Glutamatergic neuron (in vitro differentiated cells): ENCODE measurements around the gene NUMB. TPM values are rescaled to one million over a fixed set of nuclear protein-coding genes. Genes with fewer than 3 reads are reported as not detected.

Experiments
- DNase-seq: peaks from one replicate; pipeline ENCODE4 v3.0.0; 2022
- H3K27ac Mint-ChIP-seq: one replicate; pipeline ENCODE4 v1.8.0; 2020; ENCODE audit warnings: mild to moderate bottlenecking, mixed read lengths, inconsistent platforms; ENCODE audit not compliant: unreplicated experiment
- H3K27me3 Mint-ChIP-seq: one replicate; pipeline ENCODE4 v1.8.0; 2020; ENCODE audit warnings: mild to moderate bottlenecking, moderate library complexity, mixed read lengths, inconsistent platforms; ENCODE audit not compliant: unreplicated experiment
- H3K36me3 Mint-ChIP-seq: one replicate; pipeline ENCODE4 v1.8.0; 2020; ENCODE audit warnings: mild to moderate bottlenecking, mixed read lengths, inconsistent platforms; ENCODE audit not compliant: unreplicated experiment
- H3K4me1 Mint-ChIP-seq: one replicate; pipeline ENCODE4 v1.8.0; 2020; ENCODE audit warnings: mild to moderate bottlenecking, low read depth, mixed read lengths, inconsistent platforms; ENCODE audit not compliant: unreplicated experiment
- H3K4me3 Mint-ChIP-seq: one replicate; pipeline ENCODE4 v1.8.0; 2020; ENCODE audit warnings: mild to moderate bottlenecking, mixed read lengths, inconsistent platforms; ENCODE audit not compliant: unreplicated experiment
- H3K9me3 Mint-ChIP-seq: one replicate; pipeline ENCODE4 v1.8.0; 2020; ENCODE audit warnings: mild to moderate bottlenecking, moderate library complexity, mixed read lengths, inconsistent platforms; ENCODE audit not compliant: unreplicated experiment
- total RNA-seq: library from RNA; stranded (reverse); fragmentation: NEBNext Ultra II Directional; extraction: Animal tissue kit (Norgen Biotek cat#: 25700); gene quantifications from one replicate; pipeline ENCODE4 v1.2.1, GENCODE V29; 2021; ENCODE audit not compliant: unreplicated experiment
- TF ChIP-seq, protein P1 (sequence below): fragments of 200-600 bp; sonication (generic); IDR thresholded peaks from one replicate; pipeline ENCODE4 v1.5.0; 2021; ENCODE audit not compliant: partially characterized antibody, unreplicated experiment

The NUMB gene
- total RNA-seq, 1 donor from 2014 or later: 48.0 TPM

DNA sequence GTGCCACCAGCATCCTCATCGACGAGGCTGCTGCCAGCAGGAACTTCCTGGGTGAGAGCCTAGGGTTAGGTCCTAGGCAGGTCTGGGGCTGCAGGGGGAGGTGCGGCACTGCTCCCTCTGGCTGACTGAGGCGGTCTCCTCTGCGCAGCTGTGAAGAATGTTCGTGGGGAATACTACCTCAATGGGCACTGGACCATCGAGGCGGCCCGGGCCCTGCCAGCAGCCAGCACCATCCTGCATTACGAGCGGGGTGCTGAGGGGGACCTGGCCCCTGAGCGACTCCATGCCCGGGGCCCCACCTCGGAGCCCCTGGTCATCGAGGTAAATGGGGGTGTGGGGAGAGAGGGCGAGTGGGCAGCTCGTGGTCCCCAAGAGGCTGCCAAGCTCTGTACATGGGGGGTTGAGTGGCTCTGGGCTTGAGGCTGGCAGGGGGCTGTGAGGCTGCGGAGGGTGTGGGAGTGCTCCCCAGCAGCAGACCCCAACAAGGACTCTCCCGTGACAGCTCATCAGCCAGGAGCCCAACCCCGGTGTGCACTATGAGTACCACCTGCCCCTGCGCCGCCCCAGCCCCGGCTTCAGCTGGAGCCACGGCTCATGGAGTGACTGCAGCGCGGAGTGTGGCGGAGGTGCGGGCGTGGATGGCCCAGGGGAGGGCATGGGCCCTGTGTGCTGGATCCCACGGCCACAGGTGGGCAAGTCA lies 206.7 kb downstream of the NUMB start:
- H3K36me3 Mint-ChIP-seq: no peaks in the 10 kb centered on the region
- peaks cover 1% of the 10 kb centered on the region for H3K27me3 Mint-ChIP-seq
- H3K9me3 Mint-ChIP-seq: peaks cover 8% of the 10 kb centered on the region
- DNase-seq: no peak
- H3K4me1 Mint-ChIP-seq: peaks cover 7% of the 10 kb centered on the region
- H3K27ac Mint-ChIP-seq: no peak overlapping the region
- TF ChIP-seq, protein P1, sequence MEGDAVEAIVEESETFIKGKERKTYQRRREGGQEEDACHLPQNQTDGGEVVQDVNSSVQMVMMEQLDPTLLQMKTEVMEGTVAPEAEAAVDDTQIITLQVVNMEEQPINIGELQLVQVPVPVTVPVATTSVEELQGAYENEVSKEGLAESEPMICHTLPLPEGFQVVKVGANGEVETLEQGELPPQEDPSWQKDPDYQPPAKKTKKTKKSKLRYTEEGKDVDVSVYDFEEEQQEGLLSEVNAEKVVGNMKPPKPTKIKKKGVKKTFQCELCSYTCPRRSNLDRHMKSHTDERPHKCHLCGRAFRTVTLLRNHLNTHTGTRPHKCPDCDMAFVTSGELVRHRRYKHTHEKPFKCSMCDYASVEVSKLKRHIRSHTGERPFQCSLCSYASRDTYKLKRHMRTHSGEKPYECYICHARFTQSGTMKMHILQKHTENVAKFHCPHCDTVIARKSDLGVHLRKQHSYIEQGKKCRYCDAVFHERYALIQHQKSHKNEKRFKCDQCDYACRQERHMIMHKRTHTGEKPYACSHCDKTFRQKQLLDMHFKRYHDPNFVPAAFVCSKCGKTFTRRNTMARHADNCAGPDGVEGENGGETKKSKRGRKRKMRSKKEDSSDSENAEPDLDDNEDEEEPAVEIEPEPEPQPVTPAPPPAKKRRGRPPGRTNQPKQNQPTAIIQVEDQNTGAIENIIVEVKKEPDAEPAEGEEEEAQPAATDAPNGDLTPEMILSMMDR: no peak
- H3K4me3 Mint-ChIP-seq: no peak overlapping the region

DNA sequence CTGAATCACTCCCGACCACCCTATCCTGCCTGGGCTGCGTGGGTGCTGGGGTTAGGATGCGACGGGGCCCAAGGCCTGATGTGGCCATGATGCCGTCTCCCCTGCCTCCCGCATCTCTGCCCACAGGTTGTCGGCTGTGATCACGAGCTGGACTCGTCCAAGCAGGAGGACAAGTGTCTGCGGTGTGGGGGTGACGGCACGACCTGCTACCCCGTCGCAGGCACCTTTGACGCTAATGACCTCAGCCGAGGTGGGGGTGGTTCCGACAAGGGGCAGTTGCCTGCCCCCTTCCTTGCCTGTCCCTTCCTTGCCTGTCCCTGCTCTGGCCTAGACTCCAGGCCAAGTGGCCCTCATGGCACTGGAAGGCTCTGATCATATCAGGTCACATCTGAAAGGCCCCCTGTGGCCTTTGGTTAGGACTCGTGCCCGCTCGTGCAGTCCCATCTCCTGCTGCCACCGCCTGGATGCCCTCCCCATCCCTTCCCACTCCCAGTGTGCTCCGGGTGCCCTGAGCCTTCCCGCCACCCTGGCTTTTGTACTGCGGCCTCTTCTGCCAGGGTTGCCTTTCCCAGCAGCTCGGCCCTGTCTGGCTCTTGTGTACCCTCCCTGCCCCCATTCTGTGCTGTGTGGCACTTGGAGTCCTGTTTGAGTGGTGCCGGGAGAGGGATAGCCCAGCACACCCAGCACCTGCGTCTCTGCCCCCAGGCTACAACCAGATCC lies 207.4 kb downstream of the NUMB start:
- H3K4me3 Mint-ChIP-seq: no peak overlapping the region
- TF ChIP-seq, protein P1: no peak
- DNase-seq: peak; percentile 25
- no peaks in the 10 kb centered on the region for H3K36me3 Mint-ChIP-seq
- no peak overlapping the region for H3K27ac Mint-ChIP-seq
- peaks cover 9% of the 10 kb centered on the region for H3K4me1 Mint-ChIP-seq
- peaks cover 3% of the 10 kb centered on the region for H3K27me3 Mint-ChIP-seq
- peaks cover 8% of the 10 kb centered on the region for H3K9me3 Mint-ChIP-seq

DNA sequence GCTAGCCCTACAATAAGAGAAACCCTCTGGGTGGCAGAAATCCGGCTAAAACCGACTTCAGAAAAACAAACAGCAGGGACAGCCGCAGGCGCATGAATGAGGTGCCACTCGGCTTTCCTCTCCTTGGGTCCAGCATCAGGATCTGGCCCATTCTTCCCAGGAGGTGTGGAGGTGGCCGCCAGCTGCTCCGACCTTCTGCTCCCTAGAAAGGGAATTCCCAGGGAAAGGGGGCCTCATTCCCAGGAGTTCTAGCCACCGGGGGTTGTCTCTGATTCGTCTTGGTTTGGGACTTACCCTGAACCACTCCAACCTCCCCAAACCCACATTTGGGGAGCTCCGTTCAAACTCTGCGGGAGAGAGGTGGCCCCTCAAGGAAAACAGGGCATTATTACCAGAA lies 208.0 kb downstream of the NUMB start:
- TF ChIP-seq, protein P1: no peak

DNA sequence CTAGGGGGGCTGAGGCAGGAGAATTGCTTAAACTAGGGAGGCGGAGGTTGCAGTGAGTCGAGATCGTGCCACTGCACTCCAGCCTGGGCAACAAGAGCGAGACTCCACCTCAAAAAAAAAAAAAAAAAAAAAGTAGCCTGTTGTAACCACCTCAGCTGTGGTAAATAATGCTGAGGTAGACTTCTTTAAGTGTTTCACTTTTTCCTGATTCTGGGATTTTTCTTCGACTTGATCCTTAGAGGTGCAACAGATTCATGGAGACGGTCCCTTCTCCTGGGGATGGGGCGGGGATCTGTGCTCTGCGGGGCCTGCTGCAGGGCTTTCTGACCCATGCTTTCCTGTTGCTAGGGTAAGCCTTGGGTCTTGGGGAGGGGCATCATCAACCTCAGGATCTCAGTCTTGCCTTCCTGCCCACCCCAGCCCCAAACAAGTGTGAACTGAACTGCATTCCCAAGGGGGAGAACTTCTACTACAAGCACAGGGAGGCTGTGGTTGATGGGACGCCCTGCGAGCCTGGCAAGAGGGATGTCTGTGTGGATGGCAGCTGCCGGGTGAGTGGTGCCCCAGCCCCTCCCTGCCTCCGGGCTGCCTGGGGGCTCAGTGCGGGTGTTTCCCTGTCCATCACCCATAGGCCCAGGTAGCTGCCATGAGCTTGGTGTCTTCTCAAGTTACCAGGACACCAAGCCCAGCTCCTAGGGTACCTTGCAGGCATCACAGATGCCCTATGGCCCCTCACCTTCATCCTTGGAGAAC lies 208.6 kb downstream of the NUMB start:
- H3K9me3 Mint-ChIP-seq: peaks cover 8% of the 10 kb centered on the region
- H3K4me3 Mint-ChIP-seq: no peak overlapping the region
- TF ChIP-seq, protein P1: no peak
- DNase-seq: no peak
- H3K4me1 Mint-ChIP-seq: peaks cover 9% of the 10 kb centered on the region
- H3K27me3 Mint-ChIP-seq: peaks cover 3% of the 10 kb centered on the region
- H3K36me3 Mint-ChIP-seq: no peaks in the 10 kb centered on the region
- no peak overlapping the region for H3K27ac Mint-ChIP-seq

More for the DNA sequence above, 208.0 kb downstream of the NUMB start:
- Mint-ChIP-seq H3K9me3 (peaks cover 8% of the 10 kb centered on the region), H3K27me3 (peaks cover 3% of the 10 kb centered on the region), H3K4me1 (peaks cover 9% of the 10 kb centered on the region), H3K27ac (no peak overlapping the region), H3K36me3 (no peaks in the 10 kb centered on the region), H3K4me3 (no peak overlapping the region)
- DNase-seq: no peak
